ENCODE results near the gene TPM2.

TPM2 gene

GRCh38 chr9:35652829-35653209 lies 36.9 kb downstream of the TPM2 start:
- no peak for TF ChIP-seq CTCF (IDR thresholded peaks at IDR 0.05)

GRCh38 chr9:35651956-35652828 lies 37.5 kb downstream of the TPM2 start:
- TF ChIP-seq CTCF (IDR thresholded peaks at IDR 0.05) = no peak

- no peak for TF ChIP-seq CTCF (IDR thresholded peaks at IDR 0.05)
Measured at GRCh38 chr9:35650341-35651158, 39.2 kb downstream of the TPM2 start, which contains the start of gene SIT1. Gene SIT1, minus strand, starts transcription at chr9:35650931. Its CDS starts 78 bp downstream, at chr9:35650853.

- TF ChIP-seq CTCF (IDR thresholded peaks at IDR 0.05) = no peak
Measured at GRCh38 chr9:35649431-35650340, 40.0 kb downstream of the TPM2 start.

GRCh38 chr9:35646533-35647265 lies 43.0 kb downstream of the TPM2 start:
- TF ChIP-seq CTCF (IDR thresholded peaks at IDR 0.05) = peak; percentile 88

- TF ChIP-seq CTCF (IDR thresholded peaks at IDR 0.05) = no peak
Measured at GRCh38 chr9:35646153-35646532, 43.6 kb downstream of the TPM2 start.
